H9 (cell line): Measurements from ENCODE around the gene TIAM1. TPM values are rescaled to one million over a fixed set of nuclear protein-coding genes. Genes with fewer than 3 reads are reported as not detected.

ENCODE experiments used
- DNase-seq: peaks from one replicate; pipeline ENCODE4 v3.0.0-alpha.2; 2017
- H2AFZ ChIP-seq: one replicate; pipeline ENCODE4 v1.6.1; 2013; ENCODE audit warnings: mild to moderate bottlenecking, low read length, control low read depth, moderate library complexity
- H2AK5ac ChIP-seq: 2 replicates; pipeline ENCODE4 v1.6.1; 2013; ENCODE audit warnings: low read length, control low read depth, mixed read lengths; ENCODE audit not compliant: insufficient read length
- H2BK120ac ChIP-seq: one replicate; pipeline ENCODE4 v1.6.1; 2013; ENCODE audit warnings: low read depth, mild to moderate bottlenecking, low read length, control low read depth, inconsistent platforms; ENCODE audit not compliant: poor library complexity, severe bottlenecking
- H2BK12ac ChIP-seq: 2 replicates; pipeline ENCODE4 v1.6.1; 2013; ENCODE audit warnings: low read length, control low read depth, mixed read lengths, low read depth; ENCODE audit not compliant: insufficient read length
- H2BK15ac ChIP-seq: 2 replicates; pipeline ENCODE4 v1.6.1; 2013; ENCODE audit warnings: low read depth, low read length, control low read depth
- H2BK20ac ChIP-seq: one replicate; pipeline ENCODE4 v1.6.1; 2013; ENCODE audit warnings: low read depth, mild to moderate bottlenecking, low read length, control low read depth, inconsistent platforms; ENCODE audit not compliant: poor library complexity, severe bottlenecking
- H2BK5ac ChIP-seq: 2 replicates; pipeline ENCODE4 v1.6.1; 2013; ENCODE audit warnings: low read length, control low read depth, mixed read lengths; ENCODE audit not compliant: insufficient read length
- H3K14ac ChIP-seq: 2 replicates; pipeline ENCODE4 v1.6.1; 2013; ENCODE audit warnings: low read length, control low read depth; ENCODE audit not compliant: insufficient read depth
- H3K18ac ChIP-seq: 2 replicates; pipeline ENCODE4 v1.6.1; 2013; ENCODE audit warnings: low read depth, mild to moderate bottlenecking, mixed read lengths, low read length, control low read depth; ENCODE audit not compliant: insufficient read length
- H3K23ac ChIP-seq: 2 replicates; pipeline ENCODE4 v1.6.1; 2013; ENCODE audit warnings: low read length, control low read depth, mixed read lengths, low read depth; ENCODE audit not compliant: insufficient read length
- H3K23me2 ChIP-seq: 2 replicates; pipeline ENCODE4 v1.6.1; 2013; ENCODE audit warnings: low read depth, mild to moderate bottlenecking, mixed read lengths, low read length, control low read depth; ENCODE audit not compliant: insufficient read length, poor library complexity, severe bottlenecking
- H3K27ac ChIP-seq: 2 replicates; pipeline ENCODE4 v1.5.1; 2013; ENCODE audit warnings: low read length, control low read depth, mixed read lengths, low read depth; ENCODE audit not compliant: insufficient read length
- H3K27me3 ChIP-seq: 2 replicates; pipeline ENCODE4 v1.6.1; 2013; ENCODE audit warnings: low read length, control low read depth, inconsistent platforms; ENCODE audit not compliant: insufficient read depth
- H3K4ac ChIP-seq: 2 replicates; pipeline ENCODE4 v1.6.1; 2013; ENCODE audit warnings: low read depth, mild to moderate bottlenecking, control low read depth, inconsistent platforms, low read length, moderate library complexity
- H3K4me1 ChIP-seq: 2 replicates; pipeline ENCODE4 v1.6.1; 2013; ENCODE audit warnings: low read length, control low read depth, inconsistent platforms; ENCODE audit not compliant: insufficient read depth
- H3K4me2 ChIP-seq: 2 replicates; pipeline ENCODE4 v1.6.1; 2013; ENCODE audit warnings: low read length, control low read depth, mixed read lengths; ENCODE audit not compliant: insufficient read length, insufficient read depth
- H3K56ac ChIP-seq: 2 replicates; pipeline ENCODE4 v1.6.1; 2013; ENCODE audit warnings: low read depth, mild to moderate bottlenecking, mixed read lengths, low read length, control low read depth; ENCODE audit not compliant: insufficient read length
- H3K79me1 ChIP-seq: 2 replicates; pipeline ENCODE4 v1.6.1; 2013; ENCODE audit warnings: low read depth, mild to moderate bottlenecking, moderate library complexity, low read length, control low read depth, inconsistent platforms; ENCODE audit not compliant: insufficient read depth, poor library complexity, severe bottlenecking
- H3K79me2 ChIP-seq: 2 replicates; pipeline ENCODE4 v1.6.1; 2013; ENCODE audit warnings: low read length, control low read depth, inconsistent platforms; ENCODE audit not compliant: insufficient read depth
- H3K9ac ChIP-seq: 2 replicates; pipeline ENCODE4 v1.6.1; 2013; ENCODE audit warnings: low read length, control low read depth, mixed read lengths; ENCODE audit not compliant: insufficient read length; ENCODE audit errors: extremely low read depth
- H3K9me3 ChIP-seq: one replicate; pipeline ENCODE4 v1.6.1; 2013; ENCODE audit warnings: low read depth, low read length, inconsistent platforms; ENCODE audit not compliant: control insufficient read depth
- H3T11ph ChIP-seq: one replicate; pipeline ENCODE4 v1.6.1; 2013; ENCODE audit warnings: mild to moderate bottlenecking, low read length, control low read depth, inconsistent platforms
- H4K20me1 ChIP-seq: one replicate; pipeline ENCODE4 v1.6.1; 2013; ENCODE audit not compliant: control insufficient read depth, insufficient read length, insufficient read depth
- H4K5ac ChIP-seq: 2 replicates; pipeline ENCODE4 v1.6.1; 2013; ENCODE audit warnings: low read depth, mild to moderate bottlenecking, mixed read lengths, low read length, control low read depth; ENCODE audit not compliant: insufficient read length
- H4K8ac ChIP-seq: replicated peaks from 2 replicates; pipeline ENCODE4 v1.6.1; 2013; ENCODE audit warnings: low read length, control low read depth, mixed read lengths, low read depth; ENCODE audit not compliant: insufficient read length
- H4K91ac ChIP-seq: 2 replicates; pipeline ENCODE4 v1.6.1; 2013; ENCODE audit warnings: low read depth, mild to moderate bottlenecking, moderate library complexity, mixed read lengths, low read length, control low read depth; ENCODE audit not compliant: insufficient read length
- H3K27ac Mint-ChIP-seq, 3 experiments: 2 replicates in 2 of 3; 3 replicates in 1 of 3; pipeline ENCODE4 v1.8.0; 2020 to 2021; ENCODE audit warnings: mixed read lengths in 3 of 3, mild to moderate bottlenecking in 1 of 3, moderate library complexity in 1 of 3
- H3K27me3 Mint-ChIP-seq: 2 replicates; pipeline ENCODE4 v1.8.0; 2021; ENCODE audit warnings: low read depth, mild to moderate bottlenecking, moderate library complexity, mixed read lengths
- H3K36me3 Mint-ChIP-seq, 3 experiments: 2 replicates in 2 of 3; 3 replicates in 1 of 3; pipeline ENCODE4 v1.8.0; 2020 to 2021; ENCODE audit warnings: low read depth in 3 of 3, mixed read lengths in 3 of 3; ENCODE audit not compliant: insufficient read depth in 1 of 3
- H3K4me1 Mint-ChIP-seq, 2 experiments: 2 replicates each; pipeline ENCODE4 v1.8.0; 2020; ENCODE audit warnings: mixed read lengths in 2 of 2
- H3K4me3 Mint-ChIP-seq, 2 experiments: 2 replicates in 1 of 2; 3 replicates in 1 of 2; pipeline ENCODE4 v1.8.0; 2020 to 2021; ENCODE audit warnings: mild to moderate bottlenecking in 2 of 2, mixed read lengths in 2 of 2, moderate library complexity in 1 of 2
- H3K9me3 Mint-ChIP-seq, 2 experiments: 2 replicates in 1 of 2; 3 replicates in 1 of 2; pipeline ENCODE4 v1.8.0; 2020; ENCODE audit warnings: mild to moderate bottlenecking in 2 of 2, mixed read lengths in 2 of 2, moderate library complexity in 1 of 2
- WGBS: extraction: QIAGEN DNeasy Blood & Tissue Kit; methylation state at CpG from one replicate; pipeline ENCODE4 v1.1.7; 2013; ENCODE audit warnings: missing lambda C conversion rate, low lambda C conversion rate, mixed read lengths; ENCODE audit not compliant: insufficient read length; ENCODE audit errors: extremely low coverage; 5-methylcytosine and 5-hydroxymethylcytosine counted together
- total RNA-seq: library from RNA; stranded (reverse); gene quantifications from 2 replicates; pipeline ENCODE4 v1.2.1, GENCODE V29; 2021
- TF ChIP-seq, protein P1 (sequence below): fragments of 200-600 bp; sonication (generic); conservative IDR thresholded peaks from 3 replicates; pipeline ENCODE4 v1.8.0; 2021; ENCODE audit warnings: antibody characterized with exemption, mild to moderate bottlenecking

The TIAM1 gene
- total RNA-seq, 1 experiment from 2014 or later, result 23.1 TPM

DNA sequence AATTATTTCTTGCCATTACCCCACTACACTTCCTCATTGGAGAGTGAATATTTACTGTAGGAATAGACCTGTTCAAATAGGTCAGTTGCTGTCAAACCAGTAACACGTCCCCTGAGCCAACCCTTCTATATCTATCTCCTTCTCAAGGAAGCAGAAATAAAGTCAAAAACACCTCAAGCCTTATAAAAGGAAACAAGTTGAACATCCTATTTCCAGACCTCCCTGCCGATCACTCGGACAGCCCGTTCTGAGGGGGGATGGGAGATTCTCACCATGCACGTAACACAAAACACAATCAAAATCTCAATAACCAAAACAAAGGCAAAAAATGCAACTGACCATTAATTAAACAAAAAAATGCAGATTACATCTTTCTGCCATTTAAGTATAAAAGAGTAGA lies 184.3 kb downstream of the TIAM1 start:
- no peak overlapping the region for H2BK5ac ChIP-seq
- Mint-ChIP-seq H3K9me3 (peaks cover 20 to 26% of the 10 kb centered on the region in 2 experiments), H3K4me1 (peaks cover 39 to 45% of the 10 kb centered on the region in 2 experiments), H3K36me3 (peaks cover 12 to 29% (median 15%) of the 10 kb centered on the region in 3 experiments; a peak in 6 of 7 replicates), H3K27me3 (no peaks in the 10 kb centered on the region; the same call in 1 of the 2 replicates), H3K4me3 (peak overlapping the region; percentile 70 to 73), H3K27ac (peak overlapping the region in 1 of 3 experiments; percentile 90; a peak in 3 of 7 replicates)
- H2BK15ac ChIP-seq, result no peak overlapping the region
- no peak overlapping the region for H4K8ac ChIP-seq
- H4K5ac ChIP-seq, result no peak overlapping the region
- peak overlapping the region; percentile 95 for H3K4me2 ChIP-seq
- H3K56ac ChIP-seq, result no peak overlapping the region
- no peak overlapping the region for H3T11ph ChIP-seq
- no peak overlapping the region for H3K9ac ChIP-seq
- no peak overlapping the region for H2AK5ac ChIP-seq
- peaks cover 17% of the 10 kb centered on the region for H3K9me3 ChIP-seq
- DNase-seq, result no peak
- no peak overlapping the region for H3K14ac ChIP-seq
- no peaks in the 10 kb centered on the region for H3K27me3 ChIP-seq
- no peak overlapping the region for H2BK20ac ChIP-seq
- H3K4me1 ChIP-seq, result peaks cover 11% of the 10 kb centered on the region; the same call in 1 of the 2 replicates
- H3K27ac ChIP-seq, result no peak overlapping the region
- no peak overlapping the region for H3K4ac ChIP-seq
- H3K79me2 ChIP-seq, result no peaks in the 10 kb centered on the region
- no CpG with 5 or more reads among the region's 5 CpGs for WGBS
- H3K23me2 ChIP-seq, result peaks cover 7% of the 10 kb centered on the region
- H4K91ac ChIP-seq, result no peak overlapping the region
- no peaks in the 10 kb centered on the region for H3K79me1 ChIP-seq
- H2AFZ ChIP-seq, result no peak overlapping the region
- TF ChIP-seq, protein P1, sequence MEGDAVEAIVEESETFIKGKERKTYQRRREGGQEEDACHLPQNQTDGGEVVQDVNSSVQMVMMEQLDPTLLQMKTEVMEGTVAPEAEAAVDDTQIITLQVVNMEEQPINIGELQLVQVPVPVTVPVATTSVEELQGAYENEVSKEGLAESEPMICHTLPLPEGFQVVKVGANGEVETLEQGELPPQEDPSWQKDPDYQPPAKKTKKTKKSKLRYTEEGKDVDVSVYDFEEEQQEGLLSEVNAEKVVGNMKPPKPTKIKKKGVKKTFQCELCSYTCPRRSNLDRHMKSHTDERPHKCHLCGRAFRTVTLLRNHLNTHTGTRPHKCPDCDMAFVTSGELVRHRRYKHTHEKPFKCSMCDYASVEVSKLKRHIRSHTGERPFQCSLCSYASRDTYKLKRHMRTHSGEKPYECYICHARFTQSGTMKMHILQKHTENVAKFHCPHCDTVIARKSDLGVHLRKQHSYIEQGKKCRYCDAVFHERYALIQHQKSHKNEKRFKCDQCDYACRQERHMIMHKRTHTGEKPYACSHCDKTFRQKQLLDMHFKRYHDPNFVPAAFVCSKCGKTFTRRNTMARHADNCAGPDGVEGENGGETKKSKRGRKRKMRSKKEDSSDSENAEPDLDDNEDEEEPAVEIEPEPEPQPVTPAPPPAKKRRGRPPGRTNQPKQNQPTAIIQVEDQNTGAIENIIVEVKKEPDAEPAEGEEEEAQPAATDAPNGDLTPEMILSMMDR, result no peak
- no peak overlapping the region for H3K23ac ChIP-seq
- no peak overlapping the region for H2BK120ac ChIP-seq
- H4K20me1 ChIP-seq, result no peaks in the 10 kb centered on the region
- H3K18ac ChIP-seq, result no peak overlapping the region
- H2BK12ac ChIP-seq, result no peak overlapping the region
